NCI-H146 (cell line): ENCODE data around the gene BCR.
"Not testable (repeated sequence)": the region's sequence is repeated elsewhere in the genome, so short reads cannot be mapped to it uniquely, and the experiment has no call there.

Experiments used
- DNase-seq: peaks from one replicate; lab custom pipeline; 2025; lab: John Stamatoyannopoulos, UW

BCR gene

DNA sequence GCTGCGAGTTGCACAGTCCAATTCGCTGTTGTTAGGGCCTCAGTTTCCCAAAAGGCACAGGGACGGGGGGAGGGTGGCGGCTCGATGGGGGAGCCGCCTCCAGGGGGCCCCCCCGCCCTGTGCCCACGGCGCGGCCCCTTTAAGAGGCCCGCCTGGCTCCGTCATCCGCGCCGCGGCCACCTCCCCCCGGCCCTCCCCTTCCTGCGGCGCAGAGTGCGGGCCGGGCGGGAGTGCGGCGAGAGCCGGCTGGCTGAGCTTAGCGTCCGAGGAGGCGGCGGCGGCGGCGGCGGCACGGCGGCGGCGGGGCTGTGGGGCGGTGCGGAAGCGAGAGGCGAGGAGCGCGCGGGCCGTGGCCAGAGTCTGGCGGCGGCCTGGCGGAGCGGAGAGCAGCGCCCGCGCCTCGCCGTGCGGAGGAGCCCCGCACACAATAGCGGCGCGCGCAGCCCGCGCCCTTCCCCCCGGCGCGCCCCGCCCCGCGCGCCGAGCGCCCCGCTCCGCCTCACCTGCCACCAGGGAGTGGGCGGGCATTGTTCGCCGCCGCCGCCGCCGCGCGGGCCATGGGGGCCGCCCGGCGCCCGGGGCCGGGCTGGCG, at the start of gene BCR:
BCR (plus strand) TSS at position 209 of the 592 bp plus-strand sequence. CDS start 452 bp downstream, outside the sequence.
- peak; percentile 63 for DNase-seq

- no peak for DNase-seq
Observed at GRCh38 chr22:23130697-23131096, 49.6 kb upstream of the BCR start.

DNA sequence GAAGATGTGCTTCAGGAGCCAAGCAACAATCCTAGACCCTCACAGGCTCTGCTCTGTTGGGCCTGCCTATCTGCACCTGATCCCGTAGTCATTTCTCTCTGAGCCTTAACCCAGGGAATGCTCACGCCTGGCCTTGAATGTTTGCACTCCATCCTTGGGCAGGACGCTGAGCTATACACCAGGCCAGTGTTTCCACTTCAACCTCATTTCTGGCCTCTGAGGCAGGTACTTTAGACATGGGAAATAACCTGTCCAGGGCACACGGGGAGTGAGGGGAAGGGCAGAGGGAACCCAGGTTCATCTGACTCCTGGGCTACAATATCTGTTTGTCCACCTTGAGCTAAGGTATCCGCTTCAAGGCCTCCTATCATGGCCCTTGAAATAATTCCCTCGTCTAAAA, 48.4 kb upstream of the BCR start:
- no peak for DNase-seq

- DNase-seq = no peak
Observed at GRCh38 chr22:23132376-23133091, 47.8 kb upstream of the BCR start.

GRCh38 chr22:23133922-23134321, 46.4 kb upstream of the BCR start:
- no peak for DNase-seq

GRCh38 chr22:23136991-23137390, 43.3 kb upstream of the BCR start:
- not testable (repeated sequence) for DNase-seq

DNA sequence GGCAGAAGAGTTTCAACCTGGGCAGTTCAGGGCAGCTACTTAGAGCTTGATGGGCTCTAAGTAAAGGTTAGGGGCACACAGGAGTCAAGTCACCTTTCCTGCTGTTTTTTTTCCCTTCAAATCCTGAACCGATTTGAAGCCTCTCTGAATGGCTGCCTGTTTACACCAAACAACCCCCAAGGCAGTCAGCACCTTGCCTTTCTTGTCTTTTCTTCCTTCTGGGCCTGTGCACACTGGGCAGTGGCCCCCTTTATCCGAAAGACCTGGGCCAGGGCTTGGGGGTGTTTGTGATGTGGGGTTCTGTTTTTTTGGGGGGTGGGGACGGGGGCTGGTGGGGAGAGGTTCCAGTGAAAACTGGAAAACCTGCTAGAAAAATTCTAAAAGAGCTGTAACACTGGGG, 42.8 kb upstream of the BCR start:
- DNase-seq = no peak

- no peak for DNase-seq
Observed at GRCh38 chr22:23137905-23138561, 42.3 kb upstream of the BCR start.

- DNase-seq = no peak
Observed at GRCh38 chr22:23138584-23139435, 41.5 kb upstream of the BCR start.

GRCh38 chr22:23140385-23140784, 39.9 kb upstream of the BCR start:
- no peak for DNase-seq

GRCh38 chr22:23142546-23143105, 37.7 kb upstream of the BCR start:
- DNase-seq = no peak

GRCh38 chr22:23143119-23143518, 37.2 kb upstream of the BCR start:
- no peak for DNase-seq

- no peak for DNase-seq
Observed at GRCh38 chr22:23144432-23144831, 35.9 kb upstream of the BCR start.

GRCh38 chr22:23144932-23145877, 35.1 kb upstream of the BCR start, which contains the start of gene RAB36:
Gene RAB36 (plus strand): TSS chr22:23145477. CDS start chr22:23146617, 1,140 bp downstream.
- DNase-seq = peak; percentile 99

DNA sequence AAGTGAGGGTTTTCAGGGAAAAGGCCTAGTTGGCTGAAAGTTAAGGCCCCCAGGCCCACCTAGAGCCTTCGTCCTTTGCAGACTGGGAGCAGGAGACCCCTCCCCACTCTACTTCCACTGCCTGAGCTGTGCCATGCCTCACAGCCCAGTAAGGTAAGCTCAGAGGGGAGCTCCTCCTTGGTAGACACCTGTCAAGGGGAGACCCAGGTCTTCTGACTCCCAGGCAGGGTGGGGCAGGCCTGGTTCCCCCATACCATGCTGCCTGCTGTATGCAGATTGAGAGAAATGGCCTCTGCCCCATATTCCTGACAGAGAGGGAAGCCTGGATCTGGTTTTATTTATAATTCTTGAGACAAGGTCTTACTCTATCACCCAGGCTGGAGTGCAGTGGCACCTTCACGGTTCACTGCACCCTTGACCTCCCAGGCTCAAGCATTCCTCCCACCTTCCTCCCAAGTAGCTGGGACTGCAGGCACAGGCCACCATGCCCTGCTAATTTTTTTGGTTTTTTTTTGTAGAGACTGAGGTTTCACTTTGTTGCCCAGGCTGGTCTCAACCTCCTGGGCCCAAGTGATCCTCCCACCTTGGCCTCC, 34.3 kb upstream of the BCR start:
- DNase-seq = no peak

- DNase-seq = no peak
Observed at GRCh38 chr22:23146478-23147205, 33.7 kb upstream of the BCR start.

GRCh38 chr22:23147617-23148387, 32.5 kb upstream of the BCR start:
- no peak for DNase-seq

- DNase-seq = no peak
Observed at GRCh38 chr22:23149743-23150238, 30.5 kb upstream of the BCR start.

- no peak for DNase-seq
Observed at GRCh38 chr22:23150762-23151161, 29.5 kb upstream of the BCR start.
